GM12878 (cell line): Measurements from ENCODE around the gene PRKCD. TPM values are rescaled to one million over a fixed set of nuclear protein-coding genes. Genes with fewer than 3 reads are reported as not detected.
A peak's percentile ranks its signal among the peaks of the same experiment; 100 is the strongest.

Experiments used
- ATAC-seq: fragments of 200-7000 bp; cut with Tn5 transposase; 3 replicates; pipeline ENCODE4 v1.9.1; 2020; ENCODE audit warnings: mild to moderate bottlenecking, moderate library complexity
- BruUV-seq: library from RNA; stranded (reverse); fragments of 400-500 nt; replicated peaks from 2 replicates; lab custom pipeline; 2021; lab: Mats Ljungman, UMichigan
- CTCF ChIA-PET: fragments of 300-600 bp; sonication (Branson Sonifier 250); formaldehyde crosslinking; extraction: SDS; loops from one replicate; lab custom pipeline; 2021; ENCODE audit warnings: inconsistent platforms; lab: Yijun Ruan, JAX
- POLR2A ChIA-PET: fragments of 350-600 bp; formaldehyde crosslinking; extraction: SDS; loops from one replicate; lab custom pipeline; 2021; ENCODE audit warnings: inconsistent platforms; lab: Charles Lee
- RAD21 ChIA-PET: fragments of 300-600 bp; sonication (Branson Sonifier 250); formaldehyde crosslinking; loops from one replicate; lab custom pipeline; 2023; ENCODE audit warnings: antibody characterized with exemption; ENCODE audit not compliant: unreplicated experiment; lab: Charles Lee
- SMC1A ChIA-PET: fragments of 300-600 bp; sonication (Branson Sonifier 250); formaldehyde crosslinking; loops from one replicate; lab custom pipeline; 2023; ENCODE audit not compliant: unreplicated experiment, uncharacterized antibody; lab: Charles Lee
- DNase-seq: peaks from one replicate; pipeline ENCODE4 v3.0.0-alpha.2; 2011; ENCODE audit warnings: low read depth, low spot score
- FAIRE-seq: peaks from 3 replicates; lab custom pipeline; 2011; peaks lifted over from hg19 to GRCh38; lab: Jason Lieb, UNC
- H2AFZ ChIP-seq: 2 replicates; pipeline ENCODE4 v1.6.0; 2011; ENCODE audit warnings: low read depth, low read length, control low read depth; ENCODE audit not compliant: control insufficient read depth
- H3K27ac ChIP-seq: 2 replicates; pipeline ENCODE4 v1.5.1; 2011; ENCODE audit warnings: control low read depth; ENCODE audit not compliant: control insufficient read depth, insufficient read depth
- H3K27me3 ChIP-seq, 2 experiments: replicated peaks in 1 of 2; 2 replicates each; pipeline versions ENCODE4 v1.6.0 to v1.6.1; 2011; ENCODE audit warnings: low read length in 1 of 2; ENCODE audit not compliant: control insufficient read depth in 2 of 2, insufficient read depth in 2 of 2
- H3K36me3 ChIP-seq, 2 experiments: 2 replicates each; pipeline ENCODE4 v1.5.1; 2011; ENCODE audit warnings: low read length in 1 of 2; ENCODE audit not compliant: control insufficient read depth in 2 of 2, insufficient read depth in 2 of 2
- H3K4me1 ChIP-seq: 2 replicates; pipeline ENCODE4 v1.6.1; 2011; ENCODE audit warnings: mild to moderate bottlenecking, low read length, moderate library complexity, mixed read lengths; ENCODE audit not compliant: control insufficient read depth, insufficient read depth
- H3K4me2 ChIP-seq: 2 replicates; pipeline ENCODE4 v1.6.0; 2011; ENCODE audit warnings: control low read depth; ENCODE audit not compliant: control insufficient read depth, insufficient read depth
- H3K4me3 ChIP-seq: fragments of 200-600 bp; sonication (generic); 2 replicates; pipeline ENCODE4 v1.5.1; 2016
- H3K79me2 ChIP-seq: 2 replicates; pipeline ENCODE4 v1.6.0; 2011; ENCODE audit warnings: low read length; ENCODE audit not compliant: control insufficient read depth, insufficient read depth
- H3K9ac ChIP-seq: 2 replicates; pipeline ENCODE4 v1.8.0; 2011; ENCODE audit warnings: low read length, control low read depth, mixed read lengths; ENCODE audit not compliant: control insufficient read depth, insufficient read depth
- H3K9me3 ChIP-seq: replicated peaks from 3 replicates; pipeline ENCODE4 v1.5.1; 2011; ENCODE audit warnings: mild to moderate bottlenecking, low read length; ENCODE audit not compliant: control insufficient read depth, insufficient read depth
- H4K20me1 ChIP-seq: 2 replicates; pipeline ENCODE4 v1.6.0; 2011; ENCODE audit not compliant: control insufficient read depth, insufficient read depth
- EED ChIP-seq: sonication (generic); IDR thresholded peaks from 2 replicates; pipeline ENCODE4 v1.6.1; 2016; ENCODE audit warnings: antibody characterized with exemption, low read depth
- FOXK2 ChIP-seq: fragments of 450-650 bp; IDR thresholded peaks from 2 replicates; pipeline ENCODE4 v1.6.1; 2017; ENCODE audit warnings: mild to moderate bottlenecking, moderate library complexity
- IKZF1 ChIP-seq: fragments of 450-650 bp; conservative IDR thresholded peaks from 2 replicates; pipeline ENCODE4 v1.6.1; 2017; ENCODE audit warnings: antibody characterized with exemption, mild to moderate bottlenecking
- IKZF2 ChIP-seq, 2 experiments: fragments of 450-650 bp; IDR thresholded peaks; 2 replicates each; pipeline ENCODE4 v1.6.1; 2017; ENCODE audit warnings: mild to moderate bottlenecking in 2 of 2, moderate library complexity in 2 of 2
- JUND ChIP-seq: IDR thresholded peaks from 2 replicates; pipeline ENCODE4 v1.6.1; 2012; ENCODE audit warnings: low read depth, mild to moderate bottlenecking, low read length, improper control_type of control experiment, moderate library complexity
- PKNOX1 ChIP-seq: fragments of 450-650 bp; IDR thresholded peaks from 2 replicates; pipeline ENCODE4 v1.6.1; 2016; ENCODE audit warnings: mild to moderate bottlenecking
- SPI1 ChIP-seq: IDR thresholded peaks from 2 replicates; pipeline ENCODE4 v1.6.1; 2011; ENCODE audit warnings: low read depth, mild to moderate bottlenecking, low read length, moderate library complexity, borderline replicate concordance; ENCODE audit not compliant: insufficient read depth
- SREBF1 ChIP-seq: IDR thresholded peaks from 2 replicates; pipeline ENCODE4 v1.6.1; 2012; ENCODE audit warnings: mild to moderate bottlenecking, low read length
- ZNF592 ChIP-seq: fragments of 450-650 bp; IDR thresholded peaks from 2 replicates; pipeline ENCODE4 v1.6.1; 2017; ENCODE audit warnings: mild to moderate bottlenecking, moderate library complexity
- WGBS: methylation state at CpG from one replicate; pipeline ENCODE4 v1.1.6; 2016; ENCODE audit warnings: low lambda C conversion rate; ENCODE audit not compliant: insufficient replicate concordance, insufficient coverage; ENCODE audit errors: missing lambda C conversion rate; 5-methylcytosine and 5-hydroxymethylcytosine counted together
- in situ Hi-C: fragments of 300-500 bp; cut with MboI; formaldehyde crosslinking; loops from 9 replicates; pipeline ENCODE4 v1.14.3; 2018; ENCODE audit warnings: mixed read lengths
- intact Hi-C: fragments of 100-400 bp; cut with micrococcal nuclease; formaldehyde crosslinking; loops from one replicate; pipeline ENCODE4 v1.14.2; 2022; ENCODE audit not compliant: unreplicated experiment
- polyA plus RNA-seq, 11 experiments: library from polyadenylated mRNA; depleted of rRNA in 4 of 11; unstranded in 6 of 11; stranded (reverse) in 5 of 11; fragments of >200 nt; fragmentation: Nextera tagmentation in 4 of 11; fragmentation: Illumina TruSeq in 1 of 11; extraction: Ambion mirVana in 4 of 11; extraction: Trizol in 1 of 11; gene quantifications; 1 replicate in 1 of 11; 2 replicates in 10 of 11; pipeline versions ENCODE4 v1.2.1 to v1.2.3, GENCODE V29; 2011 to 2016; ENCODE audit warnings: inconsistent platforms in 2 of 11, missing spikeins in 2 of 11, low read depth in 1 of 11
- total RNA-seq, 4 experiments: library from RNA; depleted of rRNA in 3 of 4; stranded (reverse); fragments of >200 nt in 3 of 4; fragmentation: Illumina TruSeq in 1 of 4; extraction: Trizol in 1 of 4; gene quantifications; 2 replicates each; pipeline versions ENCODE4 v1.2.1 to v1.2.3, GENCODE V29; 2013 to 2021

PRKCD gene
- total and polyA plus RNA-seq, 10 of the 15 experiments (the other 5 are each of a cell fraction or from before 2014, with no cell fraction given), result 10.0 to 114 (median 42.4) TPM

- in situ Hi-C loops, result no loop called here
- no peak for DNase-seq
- Histone ChIP-seq H2AFZ (no peak overlapping the region), H3K36me3 (peaks cover 13 to 34% of the 10 kb centered on the region in 2 experiments; a peak in 3 of 4 replicates), H4K20me1 (no peaks in the 10 kb centered on the region), H3K79me2 (peaks cover 98% of the 10 kb centered on the region), H3K4me2 (peak overlapping the region; percentile 81), H3K9ac (peak overlapping the region; percentile 63), H3K27me3 (no peaks in the 10 kb centered on the region), H3K9me3 (no peaks in the 10 kb centered on the region), H3K27ac (peak overlapping the region; percentile 81), H3K4me1 (peaks cover 95% of the 10 kb centered on the region), H3K4me3 (peak overlapping the region; percentile 74; the same call in 1 of the 2 replicates)
- RAD21 ChIA-PET, result interaction anchor here (0.6 to 5.3 kb wide), 6 partner anchors 12 to 572 kb away, joined by 3 to 44 read pairs (median 3); no protein-coding TSS in a partner anchor
- POLR2A ChIA-PET, result interaction anchor here (0.6 to 4.8 kb wide), 4 partner anchors 9 to 37 kb away, joined by 3 to 32 read pairs (median 12); partner anchors contain the start of gene PRKCD
- SMC1A ChIA-PET, result interaction anchor here (0.6 to 4.2 kb wide), 5 partner anchors 9 to 37 kb away, joined by 3 to 30 read pairs (median 4); no protein-coding TSS in a partner anchor
- ATAC-seq, result no peak
- BruUV-seq, result no TSS peak
- CTCF ChIA-PET, result interaction anchor here (0.7 to 11.6 kb wide), 4 partner anchors 25 to 38 kb away, joined by 4 to 125 read pairs (median 6); no protein-coding TSS in a partner anchor
- WGBS, result 39% methylated on average over 7 of the region's 7 CpGs
- peak; percentile 7 for FAIRE-seq
- intact Hi-C loops, result no loop called here
- no peak for TF ChIP-seq ZNF592
- peak; percentile 29; the same call in 1 of the 2 replicates for TF ChIP-seq IKZF1
- TF ChIP-seq EED, result 0 out of 2 replicates have a peak, but pooled peaks have one; percentile 25
- TF ChIP-seq JUND, result no peak
- no peak for TF ChIP-seq PKNOX1
- no peak for TF ChIP-seq IKZF2 (IDR thresholded peaks at IDR 0.05)
- TF ChIP-seq SREBF1, result no peak
- TF ChIP-seq FOXK2, result no peak
- TF ChIP-seq SPI1, result peak; percentile 39; the same call in 1 of the 2 replicates
Observed at GRCh38 chr3:53171827-53172505, 11.0 kb downstream of the PRKCD start.
